ENCODE measurements around the gene MLLT6.

GRCh38 chr17:38750044-38750311 is 44.9 kb downstream of the MLLT6 start:
- TF ChIP-seq CTCF (IDR thresholded peaks at IDR 0.05) = no peak
- no peak for TF ChIP-seq EP300 (IDR thresholded peaks at IDR 0.05)

Data from ovary (tissue), 3 donors.